HepG2 (cell line): ENCODE results near the gene RPTOR. TPM values are rescaled to one million over a fixed set of nuclear protein-coding genes. Genes with fewer than 3 reads are reported as not detected.

Experiments
- BATF2 ChIP-seq: sonication (generic); formaldehyde crosslinking; IDR thresholded peaks from 2 replicates; pipeline ENCODE4 v1.8.0; 2022; ENCODE audit warnings: mild to moderate bottlenecking, missing genetic modification reagents, moderate library complexity
- BCLAF1 ChIP-seq: fragments of 450-650 bp; IDR thresholded peaks from 2 replicates; pipeline ENCODE4 v1.6.1; 2017; ENCODE audit warnings: mild to moderate bottlenecking
- FOXP1 ChIP-seq, 2 experiments: fragments of 450-650 bp in 1 of 2; IDR thresholded peaks; 2 replicates each; pipeline ENCODE4 v1.6.1; 2017 to 2018; ENCODE audit warnings: antibody characterized with exemption in 1 of 2
- IRF2 ChIP-seq: IDR thresholded peaks from 2 replicates; pipeline ENCODE4 v1.6.1; 2018; ENCODE audit warnings: missing genetic modification reagents, missing compliant biosample characterization
- MAX ChIP-seq: IDR thresholded peaks from 2 replicates; pipeline ENCODE4 v1.6.1; 2012; ENCODE audit warnings: inconsistent platforms
- PCBP1 ChIP-seq: fragments of 200-400 bp; formaldehyde crosslinking; IDR thresholded peaks from 2 replicates; pipeline ENCODE4 v1.6.1; 2017; ENCODE audit warnings: mild to moderate bottlenecking, low read depth, low read length, borderline replicate concordance
- PHF21A ChIP-seq: sonication (generic); formaldehyde crosslinking; IDR thresholded peaks from 2 replicates; pipeline ENCODE4 v1.5.0; 2020; ENCODE audit warnings: mild to moderate bottlenecking, missing genetic modification reagents
- REL ChIP-seq: sonication (generic); formaldehyde crosslinking; conservative IDR thresholded peaks from 2 replicates; pipeline ENCODE4 v1.8.0; 2022; ENCODE audit warnings: mild to moderate bottlenecking, missing genetic modification reagents, moderate library complexity
- RERE ChIP-seq: IDR thresholded peaks from 2 replicates; pipeline ENCODE4 v1.6.1; 2016; ENCODE audit warnings: low read depth, missing genetic modification reagents, missing compliant biosample characterization
- ZNF646 ChIP-seq: sonication (generic); formaldehyde crosslinking; IDR thresholded peaks from 2 replicates; pipeline ENCODE4 v1.9.0; 2021; ENCODE audit warnings: mild to moderate bottlenecking, missing genetic modification reagents
- ZNF740 ChIP-seq: sonication (generic); formaldehyde crosslinking; IDR thresholded peaks from 2 replicates; pipeline ENCODE4 v1.4.0; 2020; ENCODE audit warnings: missing genetic modification reagents
- polyA plus RNA-seq, 8 experiments: library from polyadenylated mRNA; depleted of rRNA in 3 of 8; stranded (reverse) in 7 of 8; unstranded in 1 of 8; fragments of >200 nt; fragmentation: Illumina TruSeq in 4 of 8; extraction: Trizol in 4 of 8; gene quantifications; 2 replicates each; pipeline versions ENCODE4 v1.2.1 to v1.2.3, GENCODE V29; 2011 to 2016; ENCODE audit warnings: low read depth in 4 of 8, missing spikeins in 1 of 8, mixed read lengths in 1 of 8; ENCODE audit not compliant: insufficient read depth in 1 of 8
- total RNA-seq, 5 experiments: library from RNA; depleted of rRNA; stranded (reverse); fragments of >200 nt; fragmentation: Illumina TruSeq; extraction: Trizol; gene quantifications; 2 replicates each; pipeline ENCODE4 v1.2.3, GENCODE V29; 2016; ENCODE audit warnings: low read depth in 1 of 5

Gene RPTOR
- total and polyA plus RNA-seq, 2 of the 13 experiments (the other 11 are each of a cell fraction or from before 2014, with no cell fraction given): 6.6 to 25.3 TPM

- TF ChIP-seq MAX: peak; percentile 76
- TF ChIP-seq REL (CRISPR knock-in tag): no peak
- peak; percentile 97 for TF ChIP-seq ZNF646 (CRISPR knock-in tag)
- no peak for TF ChIP-seq RERE (CRISPR knock-in tag)
- no peak for TF ChIP-seq BCLAF1
- no peak for TF ChIP-seq PCBP1
- TF ChIP-seq PHF21A (CRISPR knock-in tag): peak; percentile 48; the same call in 1 of the 2 replicates
- TF ChIP-seq ZNF740 (CRISPR knock-in tag): no peak
- TF ChIP-seq IRF2 (CRISPR knock-in tag): peak; percentile 27; the same call in 1 of the 2 replicates
- peak; percentile 92 for TF ChIP-seq FOXP1 (IDR thresholded peaks at IDR 0.05)
- TF ChIP-seq FOXP1 (CRISPR knock-in tag; IDR thresholded peaks at IDR 0.05): peak; percentile 6; the same call in 1 of the 2 replicates
- no peak for TF ChIP-seq BATF2 (CRISPR knock-in tag)
Measured at GRCh38 chr17:80629298-80630028, 84.8 kb downstream of the RPTOR start (continued).
